ENCODE measurements around the gene TXNRD3.

Gene TXNRD3

DNA sequence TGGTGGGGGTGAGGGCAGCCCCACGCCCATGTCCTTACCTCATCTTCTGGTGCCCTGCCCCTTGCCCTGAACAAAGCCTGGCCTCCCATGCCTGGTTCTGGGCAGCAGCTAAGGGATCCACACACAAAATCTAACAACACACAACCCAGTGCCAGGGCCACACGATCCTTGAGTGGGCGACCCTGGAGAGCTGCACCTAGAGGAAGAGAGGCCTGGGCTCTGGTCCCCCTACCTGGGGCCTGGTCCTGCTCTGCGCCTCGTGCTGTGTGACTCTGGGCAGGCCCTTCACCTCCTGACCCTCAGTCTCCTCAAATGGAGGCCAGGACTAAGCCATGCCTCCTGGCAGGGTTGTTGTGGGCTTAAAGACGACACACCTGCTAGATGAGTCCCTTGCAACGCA lies 76.2 kb downstream of the TXNRD3 start:
- H3K27ac ChIP-seq: no peak overlapping the region
- no peaks in the 10 kb centered on the region for H3K4me1 ChIP-seq
- H3K36me3 ChIP-seq: no peaks in the 10 kb centered on the region
- intact Hi-C loops (cut with DNase I; ENCODE audit: low total_unique reads): no loop called here
- H3K9me3 ChIP-seq: peaks cover 0 to 11% (median 5%) of the 10 kb centered on the region in 3 donors
- no peak for DNase-seq
- TF ChIP-seq, protein P1, sequence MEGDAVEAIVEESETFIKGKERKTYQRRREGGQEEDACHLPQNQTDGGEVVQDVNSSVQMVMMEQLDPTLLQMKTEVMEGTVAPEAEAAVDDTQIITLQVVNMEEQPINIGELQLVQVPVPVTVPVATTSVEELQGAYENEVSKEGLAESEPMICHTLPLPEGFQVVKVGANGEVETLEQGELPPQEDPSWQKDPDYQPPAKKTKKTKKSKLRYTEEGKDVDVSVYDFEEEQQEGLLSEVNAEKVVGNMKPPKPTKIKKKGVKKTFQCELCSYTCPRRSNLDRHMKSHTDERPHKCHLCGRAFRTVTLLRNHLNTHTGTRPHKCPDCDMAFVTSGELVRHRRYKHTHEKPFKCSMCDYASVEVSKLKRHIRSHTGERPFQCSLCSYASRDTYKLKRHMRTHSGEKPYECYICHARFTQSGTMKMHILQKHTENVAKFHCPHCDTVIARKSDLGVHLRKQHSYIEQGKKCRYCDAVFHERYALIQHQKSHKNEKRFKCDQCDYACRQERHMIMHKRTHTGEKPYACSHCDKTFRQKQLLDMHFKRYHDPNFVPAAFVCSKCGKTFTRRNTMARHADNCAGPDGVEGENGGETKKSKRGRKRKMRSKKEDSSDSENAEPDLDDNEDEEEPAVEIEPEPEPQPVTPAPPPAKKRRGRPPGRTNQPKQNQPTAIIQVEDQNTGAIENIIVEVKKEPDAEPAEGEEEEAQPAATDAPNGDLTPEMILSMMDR (IDR thresholded peaks at IDR 0.05): no peak
- H3K4me3 ChIP-seq: no peak overlapping the region
- H3K27me3 ChIP-seq: no peaks in the 10 kb centered on the region

DNA sequence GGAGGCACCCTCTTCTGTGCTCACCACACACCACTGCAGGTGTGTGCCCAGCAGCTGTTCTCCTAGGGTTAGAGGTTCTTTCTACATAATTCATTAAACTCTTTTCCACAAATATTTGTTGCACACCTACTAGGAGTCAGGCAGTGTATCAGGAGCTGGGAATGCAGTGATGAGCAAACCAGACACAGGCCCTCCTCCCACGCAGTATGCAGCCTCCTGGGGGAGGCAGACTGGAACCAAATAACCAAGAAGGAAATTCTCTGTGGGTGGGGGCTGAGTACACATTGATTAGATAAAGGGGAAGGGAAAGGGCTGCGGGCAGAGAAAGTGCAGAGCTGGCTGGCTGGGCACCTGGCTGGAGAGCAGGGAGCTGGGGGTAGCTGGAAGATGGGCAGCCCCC lies 77.7 kb downstream of the TXNRD3 start:
- TF ChIP-seq, protein P1 (IDR thresholded peaks at IDR 0.05): no peak
- no peak for DNase-seq
- Histone ChIP-seq H3K27ac (no peak overlapping the region), H3K36me3 (no peaks in the 10 kb centered on the region), H3K4me1 (no peaks in the 10 kb centered on the region), H3K9me3 (peaks cover 0 to 11% (median 5%) of the 10 kb centered on the region in 3 donors), H3K4me3 (no peak overlapping the region), H3K27me3 (no peaks in the 10 kb centered on the region)
- intact Hi-C loops (cut with DNase I; ENCODE audit: low total_unique reads): no loop called here

DNA sequence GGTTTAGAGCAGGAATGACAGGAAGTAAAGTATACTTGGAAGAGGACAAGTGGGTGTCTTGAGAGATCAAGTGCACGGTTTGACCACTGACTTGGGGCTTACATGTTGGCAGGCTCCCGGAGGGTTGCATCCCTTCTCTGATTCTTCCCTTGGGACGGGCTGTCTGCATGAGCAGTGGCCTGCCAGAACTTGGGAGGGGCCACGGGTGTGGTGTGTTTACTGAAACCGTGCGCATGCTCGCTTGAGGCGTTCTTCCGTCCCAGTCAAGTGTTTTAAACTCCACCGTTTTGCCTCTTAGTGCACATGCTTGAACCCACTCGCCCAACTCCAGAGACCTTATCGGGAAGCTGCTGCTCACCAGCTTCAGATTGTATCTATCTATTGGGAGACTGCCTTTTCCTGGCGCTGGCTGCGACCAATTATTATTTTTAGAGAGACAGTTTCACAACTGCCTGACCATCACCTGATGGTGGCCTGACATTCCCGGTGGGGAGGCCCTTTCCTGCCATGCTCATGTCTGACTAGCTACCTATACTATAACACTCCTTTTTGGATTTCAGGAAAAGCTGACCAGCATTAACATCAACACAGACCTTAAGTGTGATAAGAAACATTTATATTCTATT lies 81.3 kb downstream of the TXNRD3 start:
- no peaks in the 10 kb centered on the region for H3K9me3 ChIP-seq
- H3K27ac ChIP-seq: no peak overlapping the region
- TF ChIP-seq, protein P1 (IDR thresholded peaks at IDR 0.05): no peak
- intact Hi-C loops (cut with DNase I; ENCODE audit: low total_unique reads): no loop called here
- DNase-seq: no peak
- H3K4me1 ChIP-seq: no peaks in the 10 kb centered on the region
- no peaks in the 10 kb centered on the region for H3K27me3 ChIP-seq
- no peak overlapping the region for H3K4me3 ChIP-seq
- no peaks in the 10 kb centered on the region for H3K36me3 ChIP-seq

DNA sequence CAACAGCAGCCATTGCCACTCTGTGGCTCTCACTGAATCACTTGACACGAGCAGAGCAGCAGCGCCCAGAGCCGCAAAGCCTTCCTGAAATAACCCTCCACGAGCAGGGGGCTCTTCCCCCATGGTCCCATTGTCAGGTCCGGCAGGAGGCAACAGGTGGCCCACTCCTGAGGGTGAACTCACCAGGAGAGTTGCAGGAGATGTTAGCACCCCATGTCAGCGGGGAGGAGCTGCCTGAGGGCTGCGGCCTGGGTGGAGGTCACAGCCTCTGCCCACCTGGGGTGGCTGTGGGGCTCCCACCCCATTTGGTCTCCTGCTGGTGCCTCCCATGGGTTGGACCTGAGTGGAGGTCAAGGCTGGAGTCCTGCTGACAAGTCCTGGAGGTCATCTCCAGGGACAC lies 83.8 kb downstream of the TXNRD3 start:
- no peaks in the 10 kb centered on the region for H3K36me3 ChIP-seq
- no peak overlapping the region for H3K27ac ChIP-seq
- no peak for DNase-seq
- no peak overlapping the region for H3K4me3 ChIP-seq
- intact Hi-C loops (cut with DNase I; ENCODE audit: low total_unique reads): no loop called here
- no peaks in the 10 kb centered on the region for H3K4me1 ChIP-seq
- TF ChIP-seq, protein P1 (IDR thresholded peaks at IDR 0.05): no peak
- no peaks in the 10 kb centered on the region for H3K9me3 ChIP-seq
- no peaks in the 10 kb centered on the region for H3K27me3 ChIP-seq

DNA sequence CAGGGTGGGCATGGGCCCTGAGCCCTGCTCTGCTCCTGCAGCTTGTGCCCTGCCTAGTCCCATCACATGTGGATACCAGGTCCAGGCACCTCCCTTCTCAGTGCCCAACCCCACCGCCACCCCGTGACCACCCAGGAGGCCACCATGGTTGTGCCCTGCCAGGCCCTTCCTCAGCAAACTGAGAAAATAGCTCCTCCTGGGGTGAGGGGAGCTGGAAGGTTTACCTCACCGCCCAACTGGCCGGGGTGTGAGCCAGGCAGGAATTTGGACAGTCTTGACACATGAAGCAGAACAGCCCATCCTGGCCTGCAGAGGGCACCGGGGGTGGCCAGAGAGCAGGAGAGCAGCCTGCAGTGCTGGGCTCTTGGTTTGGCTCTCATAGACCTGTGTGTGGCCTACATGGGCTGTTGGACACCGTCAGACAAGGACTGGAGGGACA lies 84.8 kb downstream of the TXNRD3 start:
- Histone ChIP-seq H3K4me3 (no peak overlapping the region), H3K27me3 (no peaks in the 10 kb centered on the region), H3K27ac (no peak overlapping the region), H3K36me3 (no peaks in the 10 kb centered on the region), H3K4me1 (no peaks in the 10 kb centered on the region), H3K9me3 (no peaks in the 10 kb centered on the region)
- TF ChIP-seq, protein P1 (IDR thresholded peaks at IDR 0.05): no peak
- intact Hi-C loops (cut with DNase I; ENCODE audit: low total_unique reads): no loop called here
- DNase-seq: no peak

Data from tibial artery (tissue), 4 donors.